ENCODE results near the gene DNMBP.

- TF ChIP-seq CTCF (IDR thresholded peaks at IDR 0.05; ENCODE audit: low read length): no peak
- TF ChIP-seq EZH2 (optimal IDR thresholded peaks at IDR 0.05; ENCODE audit: low read depth, low read length): no peak
These were observed 72.1 kb downstream of the DNMBP start for GRCh38 chr10:99937630-99938029.
